ENCODE results near the gene PHF2.

The PHF2 gene

GRCh38 chr9:93690618-93691017, 114.2 kb downstream of the PHF2 start:
- no peak for TF ChIP-seq CTCF (conservative IDR thresholded peaks at IDR 0.05; ENCODE audit: low read length)
- no peak overlapping the region for H3K4me3 ChIP-seq (ENCODE audit: low read length)
- DNase-seq (ENCODE audit: low read depth) = no peak

DNA sequence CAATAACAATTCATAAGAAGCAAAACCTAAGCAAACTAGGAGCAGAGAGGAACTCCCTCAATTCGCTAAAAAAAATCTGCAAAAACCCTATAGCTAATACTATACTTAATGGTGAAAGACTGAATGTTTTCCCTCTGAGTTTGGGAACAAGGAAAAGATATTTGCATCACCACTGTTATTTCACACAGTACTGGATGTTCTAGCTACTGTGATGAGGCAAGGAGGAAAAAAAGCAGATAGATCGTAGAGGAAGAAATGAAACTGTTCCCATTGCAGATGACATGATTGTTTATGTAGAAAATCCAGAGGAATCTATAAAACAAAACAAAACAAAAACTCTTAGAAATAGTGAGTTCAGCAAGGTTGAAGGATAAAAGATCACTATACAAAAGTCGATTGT, 116.7 kb downstream of the PHF2 start:
- H3K4me3 ChIP-seq (ENCODE audit: low read length) = no peak overlapping the region
- no peak for TF ChIP-seq CTCF (conservative IDR thresholded peaks at IDR 0.05; ENCODE audit: low read length)
- DNase-seq (ENCODE audit: low read depth) = no peak

GRCh38 chr9:93697352-93698139, 121.2 kb downstream of the PHF2 start:
- no peak overlapping the region for H3K4me3 ChIP-seq (ENCODE audit: low read length)
- no peak for DNase-seq (ENCODE audit: low read depth)
- no peak for TF ChIP-seq CTCF (conservative IDR thresholded peaks at IDR 0.05; ENCODE audit: low read length)

DNA sequence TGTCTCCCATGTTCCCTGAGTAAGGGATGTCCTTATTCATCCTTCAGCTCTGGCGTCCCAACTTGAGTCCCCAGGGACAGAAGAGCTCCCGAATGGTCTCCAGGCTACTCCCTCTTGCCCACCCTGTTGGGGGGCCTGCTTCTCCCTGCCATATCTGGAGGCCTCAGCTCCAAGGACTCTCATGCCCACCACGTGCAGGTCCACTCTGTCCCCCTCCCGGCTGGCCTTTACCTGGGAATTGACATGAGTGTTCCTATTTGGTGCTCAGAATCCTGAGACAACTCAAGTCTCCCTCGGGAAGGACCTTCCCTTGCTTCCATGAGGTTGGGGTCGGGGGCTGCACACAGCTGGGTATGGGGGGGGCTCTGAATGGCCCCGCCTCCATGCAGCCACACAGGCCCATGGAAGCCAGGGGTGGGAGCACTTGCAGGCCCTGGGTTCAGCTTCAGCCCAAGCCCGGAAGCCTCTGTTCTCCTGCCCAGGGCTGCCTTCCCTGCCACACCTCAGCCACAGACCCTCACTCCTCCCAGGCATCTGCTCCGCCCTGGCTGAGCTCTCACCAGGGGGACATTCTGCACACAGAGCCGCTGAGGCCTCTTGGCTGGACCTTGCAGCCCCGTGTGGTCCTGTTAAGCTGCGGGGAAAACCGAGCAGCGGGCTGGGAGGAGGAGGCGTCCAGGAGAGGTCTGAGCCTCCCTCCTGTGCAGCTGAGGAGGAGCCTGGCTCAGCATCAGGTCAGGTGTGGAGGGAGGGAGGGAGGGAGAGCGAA, 121.9 kb downstream of the PHF2 start:
- no peak overlapping the region for H3K4me3 ChIP-seq (ENCODE audit: low read length)
- no peak for DNase-seq (ENCODE audit: low read depth)
- TF ChIP-seq CTCF (conservative IDR thresholded peaks at IDR 0.05; ENCODE audit: low read length) = no peak

DNA sequence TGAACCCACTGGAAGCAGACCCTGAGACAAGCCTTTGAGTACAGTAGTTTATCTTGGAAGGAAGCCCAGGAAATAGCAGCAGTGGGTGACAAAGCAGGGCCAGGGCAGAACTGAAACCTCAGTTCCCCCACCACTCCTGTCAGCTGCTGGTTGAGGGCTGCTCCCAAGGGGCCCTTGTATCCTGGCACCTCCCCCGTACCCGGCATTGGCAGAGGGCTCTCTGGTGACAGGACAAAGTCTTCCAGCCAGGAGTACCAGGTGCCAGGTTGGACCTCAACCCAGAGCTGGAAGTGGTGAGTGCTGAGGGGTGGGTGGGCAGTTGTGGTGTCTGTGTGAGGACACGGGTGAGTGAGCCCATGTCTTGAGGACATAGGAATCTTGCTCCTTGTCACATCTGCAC, 123.3 kb downstream of the PHF2 start:
- DNase-seq (ENCODE audit: low read depth) = no peak
- H3K4me3 ChIP-seq (ENCODE audit: low read length) = no peak overlapping the region
- TF ChIP-seq CTCF (conservative IDR thresholded peaks at IDR 0.05; ENCODE audit: low read length) = no peak

DNA sequence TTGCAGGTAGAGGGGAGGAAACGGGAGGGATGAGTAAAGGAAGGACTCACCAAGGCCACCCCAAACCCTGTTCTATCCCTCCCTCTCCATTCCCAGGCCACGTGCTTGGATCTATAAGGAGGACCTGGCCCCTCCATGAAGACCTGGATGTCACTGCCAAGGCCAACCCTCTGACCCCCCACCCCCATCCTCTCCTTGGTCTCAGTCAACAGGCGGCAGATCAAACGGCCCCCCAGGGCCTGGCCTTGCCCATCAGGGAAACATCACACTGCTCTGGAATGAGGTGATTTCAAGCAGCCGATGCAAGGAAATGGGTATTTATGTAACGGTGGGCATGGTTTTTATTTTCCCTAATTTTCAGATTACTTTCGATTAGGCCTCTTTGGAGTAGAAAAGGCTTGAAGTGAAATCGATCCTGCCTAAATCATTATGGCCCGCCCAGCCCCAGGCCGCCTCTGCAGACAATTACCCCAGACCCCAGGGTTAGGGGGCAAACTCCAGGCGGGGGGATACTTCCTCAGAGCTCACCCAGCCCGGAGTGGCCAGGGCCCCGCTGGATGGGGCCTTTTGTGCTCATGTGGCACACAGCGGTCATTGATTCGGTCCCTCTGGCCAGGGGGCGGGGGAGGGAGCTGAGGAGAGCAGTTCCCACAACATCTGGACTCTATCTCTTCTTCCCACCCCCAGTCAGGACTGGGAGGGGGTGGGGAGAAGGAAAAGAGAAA, 125.3 kb downstream of the PHF2 start:
- TF ChIP-seq CTCF (conservative IDR thresholded peaks at IDR 0.05; ENCODE audit: low read length) = no peak
- no peak for DNase-seq (ENCODE audit: low read depth)
- H3K4me3 ChIP-seq (ENCODE audit: low read length) = no peak overlapping the region
